Measurements from ENCODE around the gene S100A2. TPM values are rescaled to one million over a fixed set of nuclear protein-coding genes. Genes with fewer than 3 reads are reported as not detected.
"Not testable (repeated sequence)": the region's sequence is repeated elsewhere in the genome, so short reads cannot be mapped to it uniquely, and the experiment has no call there.

Gene S100A2
- total and polyA plus RNA-seq, 2 of the 8 experiments (the other 6 are each of a cell fraction or from before 2014, with no cell fraction given) = 0.86 TPM; not detected in 1

DNA sequence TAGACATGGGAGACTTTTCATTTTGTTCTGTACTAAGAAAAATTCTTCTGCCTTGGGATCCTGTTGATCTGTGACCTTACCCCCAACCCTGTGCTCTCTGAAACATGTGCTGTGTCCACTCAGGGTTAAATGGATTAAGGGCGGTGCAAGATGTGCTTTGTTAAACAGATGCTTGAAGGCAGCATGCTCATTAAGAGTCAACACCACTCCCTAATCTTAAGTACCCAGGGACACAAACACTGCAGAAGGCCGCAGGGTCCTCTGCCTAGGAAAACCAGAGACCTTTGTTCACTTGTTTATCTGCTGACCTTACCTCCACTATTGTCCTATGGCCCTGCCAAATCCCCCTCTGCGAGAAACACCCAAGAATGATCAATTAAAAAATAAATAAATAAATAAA is 17.9 kb upstream of the S100A2 start:
- H2BK120ac ChIP-seq (replicated peaks; ENCODE audit: low read depth, low read length); CTCF ChIA-PET (ENCODE audit: partially characterized antibody); FAIRE-seq; H3K79me1 ChIP-seq (ENCODE audit: low read depth, low read length); H2BK20ac ChIP-seq (ENCODE audit: low read length); H3K23ac ChIP-seq (ENCODE audit: insufficient read length); H3K79me2 ChIP-seq (ENCODE audit: control insufficient read depth in 1 of 2, insufficient read depth in 2 of 2, low read length in 2 of 2); H3K36me3 ChIP-seq (ENCODE audit: control insufficient read depth in 2 of 4, insufficient read depth in 4 of 4, low read length in 3 of 4); H4K91ac ChIP-seq (replicated peaks; ENCODE audit: insufficient read length, low read length); H4K8ac ChIP-seq (ENCODE audit: extremely low read depth, insufficient read depth, low read length); H3K4ac ChIP-seq (replicated peaks; ENCODE audit: insufficient read length, low read depth, low read length); H3K9me3 ChIP-seq (ENCODE audit: insufficient read depth in 2 of 2, low read depth in 1 of 2, low read length in 1 of 2); H3K27me3 ChIP-seq (replicated peaks in 1 of 4; ENCODE audit: control insufficient read depth in 3 of 4, extremely low read depth in 1 of 4, insufficient read depth in 3 of 4, low read length in 3 of 4); H3K56ac ChIP-seq (replicated peaks; ENCODE audit: insufficient read length, low read depth, low read length); H2BK12ac ChIP-seq (ENCODE audit: low read depth, low read length); H3K18ac ChIP-seq (ENCODE audit: extremely low read depth, low read length); H3K4me3 ChIP-seq (ENCODE audit: extremely low read depth in 1 of 4, insufficient read depth in 2 of 4, low read depth in 3 of 4, low read length in 4 of 4); H3K27ac ChIP-seq (ENCODE audit: low read depth, low read length); H3K4me1 ChIP-seq (replicated peaks in 1 of 4; ENCODE audit: control insufficient read depth in 3 of 4, insufficient read depth in 4 of 4, low read length in 3 of 4); H2BK5ac ChIP-seq (ENCODE audit: low read depth, low read length); H2BK15ac ChIP-seq (ENCODE audit: low read length); DNase-seq (ENCODE audit: low read depth in 1 of 2, low spot score in 2 of 2); H4K20me1 ChIP-seq (replicated peaks in 1 of 2; ENCODE audit: control insufficient read depth in 1 of 2, insufficient read depth in 2 of 2, low read length in 2 of 2); H3K23me2 ChIP-seq (ENCODE audit: low read depth, low read length); H2AFZ ChIP-seq (ENCODE audit: low read length); H3K9ac ChIP-seq (replicated peaks in 1 of 4; ENCODE audit: extremely low read depth in 1 of 4, low read depth in 3 of 4, low read length in 3 of 4); H3K14ac ChIP-seq (ENCODE audit: insufficient read length); H2AK5ac ChIP-seq (ENCODE audit: low read depth, low read length); H3K4me2 ChIP-seq (ENCODE audit: insufficient read depth in 1 of 2, low read depth in 2 of 2, low read length in 2 of 2); H4K5ac ChIP-seq (ENCODE audit: insufficient read length, low read depth, low read length): not testable (repeated sequence)
- POLR2A ChIA-PET (ENCODE audit: partially characterized antibody) = interaction anchor here (1.8 kb wide), 1 partner anchor 48 kb away, joined by 3 read pairs; the partner anchor contains the start of gene S100A6
- 69% methylated on average over 2 of the region's 3 CpGs; no CpG with 5 or more reads in 1 of the 2 experiments for WGBS, 2 experiments (ENCODE audit: extremely low coverage in 1 of 2, insufficient coverage in 1 of 2, insufficient read length in 1 of 2, insufficient replicate concordance in 2 of 2, low coverage in 1 of 2, low lambda C conversion rate in 2 of 2, missing lambda C conversion rate in 1 of 2)

DNA sequence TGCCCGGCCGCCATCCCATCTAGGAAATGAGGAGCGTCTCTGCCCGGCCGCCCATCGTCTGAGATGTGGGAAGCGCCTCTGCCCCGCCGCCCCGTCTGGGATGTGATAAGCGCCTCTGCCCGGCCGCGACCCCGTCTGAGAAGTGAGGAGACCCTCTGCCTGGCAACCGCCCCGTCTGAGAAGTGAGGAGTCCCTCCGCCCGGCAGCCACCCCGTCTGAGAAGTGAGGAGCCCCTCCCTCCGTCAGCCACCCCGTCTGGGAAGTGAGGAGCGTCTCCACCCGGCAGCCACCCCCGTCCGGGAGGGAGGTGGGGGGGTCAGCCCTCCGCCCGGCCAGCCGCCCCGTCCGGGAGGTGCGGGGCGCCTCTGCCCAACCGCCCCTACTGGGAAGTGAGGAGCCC is 17.2 kb upstream of the S100A2 start:
- H3K27ac ChIP-seq (ENCODE audit: low read depth, low read length); H3K79me2 ChIP-seq (ENCODE audit: control insufficient read depth in 1 of 2, insufficient read depth in 2 of 2, low read length in 2 of 2); H3K9ac ChIP-seq (replicated peaks in 1 of 4; ENCODE audit: extremely low read depth in 1 of 4, low read depth in 3 of 4, low read length in 3 of 4); H4K5ac ChIP-seq (ENCODE audit: insufficient read length, low read depth, low read length); DNase-seq (ENCODE audit: low read depth in 1 of 2, low spot score in 2 of 2); H3K4me2 ChIP-seq (ENCODE audit: insufficient read depth in 1 of 2, low read depth in 2 of 2, low read length in 2 of 2); H3K4ac ChIP-seq (replicated peaks; ENCODE audit: insufficient read length, low read depth, low read length); H2BK120ac ChIP-seq (replicated peaks; ENCODE audit: low read depth, low read length); H2AFZ ChIP-seq (ENCODE audit: low read length); H3K4me3 ChIP-seq (ENCODE audit: extremely low read depth in 1 of 4, insufficient read depth in 2 of 4, low read depth in 3 of 4, low read length in 4 of 4); H3K18ac ChIP-seq (ENCODE audit: extremely low read depth, low read length); H2BK20ac ChIP-seq (ENCODE audit: low read length); H4K8ac ChIP-seq (ENCODE audit: extremely low read depth, insufficient read depth, low read length); H3K4me1 ChIP-seq (replicated peaks in 1 of 4; ENCODE audit: control insufficient read depth in 3 of 4, insufficient read depth in 4 of 4, low read length in 3 of 4); H3K23me2 ChIP-seq (ENCODE audit: low read depth, low read length); POLR2A ChIA-PET (ENCODE audit: partially characterized antibody); H3K36me3 ChIP-seq (ENCODE audit: control insufficient read depth in 2 of 4, insufficient read depth in 4 of 4, low read length in 3 of 4); H3K23ac ChIP-seq (ENCODE audit: insufficient read length); H2BK12ac ChIP-seq (ENCODE audit: low read depth, low read length); H4K91ac ChIP-seq (replicated peaks; ENCODE audit: insufficient read length, low read length); H2BK5ac ChIP-seq (ENCODE audit: low read depth, low read length); CTCF ChIA-PET (ENCODE audit: partially characterized antibody); H3K56ac ChIP-seq (replicated peaks; ENCODE audit: insufficient read length, low read depth, low read length); H2AK5ac ChIP-seq (ENCODE audit: low read depth, low read length); FAIRE-seq; H2BK15ac ChIP-seq (ENCODE audit: low read length); H3K79me1 ChIP-seq (ENCODE audit: low read depth, low read length); H3K14ac ChIP-seq (ENCODE audit: insufficient read length); H3K9me3 ChIP-seq (ENCODE audit: insufficient read depth in 2 of 2, low read depth in 1 of 2, low read length in 1 of 2); H3K27me3 ChIP-seq (replicated peaks in 1 of 4; ENCODE audit: control insufficient read depth in 3 of 4, extremely low read depth in 1 of 4, insufficient read depth in 3 of 4, low read length in 3 of 4); H4K20me1 ChIP-seq (replicated peaks in 1 of 2; ENCODE audit: control insufficient read depth in 1 of 2, insufficient read depth in 2 of 2, low read length in 2 of 2): not testable (repeated sequence)
- no CpG with 5 or more reads among the region's 34 CpGs for WGBS, 2 experiments (ENCODE audit: extremely low coverage in 1 of 2, insufficient coverage in 1 of 2, insufficient read length in 1 of 2, insufficient replicate concordance in 2 of 2, low coverage in 1 of 2, low lambda C conversion rate in 2 of 2, missing lambda C conversion rate in 1 of 2)
